Loucy (cell line): Measurements from ENCODE around the gene AGAP1.

Experiments
- H2AFZ ChIP-seq: fragments of 200-600 bp; sonication (generic); 2 replicates; pipeline ENCODE4 v1.6.0; 2016; ENCODE audit warnings: antibody characterized with exemption, mild to moderate bottlenecking, low read length, moderate library complexity
- H3F3A ChIP-seq: fragments of 200-600 bp; 2 replicates; pipeline ENCODE4 v1.6.0; 2016; ENCODE audit warnings: antibody characterized with exemption, low read depth, mild to moderate bottlenecking
- H3K27me3 ChIP-seq: fragments of 200-600 bp; sonication (generic); 2 replicates; pipeline ENCODE4 v1.6.1; 2014; ENCODE audit warnings: low read length, mild to moderate bottlenecking; ENCODE audit not compliant: insufficient read depth, poor library complexity, severe bottlenecking
- H3K36me3 ChIP-seq: fragments of 200-600 bp; sonication (generic); 2 replicates; pipeline ENCODE4 v1.6.1; 2016; ENCODE audit warnings: low read length; ENCODE audit not compliant: insufficient read depth
- H3K4me1 ChIP-seq: fragments of 200-600 bp; sonication (generic); 2 replicates; pipeline ENCODE4 v1.5.1; 2014; ENCODE audit warnings: low read length, mild to moderate bottlenecking; ENCODE audit not compliant: insufficient read depth, poor library complexity, severe bottlenecking
- H3K4me2 ChIP-seq: fragments of 200-600 bp; sonication (generic); 2 replicates; pipeline ENCODE4 v1.6.0; 2014; ENCODE audit warnings: antibody characterized with exemption, low read length, low read depth, mild to moderate bottlenecking; ENCODE audit not compliant: poor library complexity, severe bottlenecking
- H3K4me3 ChIP-seq: fragments of 200-600 bp; sonication (generic); 2 replicates; pipeline ENCODE4 v1.5.1; 2014; ENCODE audit warnings: low read length, mild to moderate bottlenecking, mixed read lengths; ENCODE audit not compliant: poor library complexity, severe bottlenecking
- H3K79me2 ChIP-seq: fragments of 200-600 bp; sonication (generic); 2 replicates; pipeline ENCODE4 v1.6.1; 2014; ENCODE audit warnings: low read length; ENCODE audit not compliant: insufficient read depth
- H3K9ac ChIP-seq: fragments of 200-600 bp; sonication (generic); 2 replicates; pipeline ENCODE4 v1.6.0; 2014; ENCODE audit warnings: mild to moderate bottlenecking, low read depth, low read length, moderate library complexity; ENCODE audit not compliant: poor library complexity, severe bottlenecking
- H3K9me2 ChIP-seq: fragments of 200-600 bp; sonication (generic); replicated peaks from 2 replicates; pipeline ENCODE4 v1.6.1; 2016; ENCODE audit warnings: low read depth, low read length, mixed read lengths
- H3K9me3 ChIP-seq: fragments of 200-600 bp; sonication (generic); 2 replicates; pipeline ENCODE4 v1.6.1; 2014; ENCODE audit warnings: mild to moderate bottlenecking, antibody characterized with exemption, low read length, low read depth; ENCODE audit not compliant: insufficient read depth
- H4K20me1 ChIP-seq: fragments of 200-600 bp; sonication (generic); 2 replicates; pipeline ENCODE4 v1.6.0; 2014; ENCODE audit warnings: antibody characterized with exemption, low read length, mild to moderate bottlenecking; ENCODE audit not compliant: insufficient read depth, poor library complexity, severe bottlenecking
- CTCF ChIP-seq: fragments of 200-600 bp; sonication (generic); conservative IDR thresholded peaks from 2 replicates; pipeline ENCODE4 v1.5.1; 2014; ENCODE audit warnings: mild to moderate bottlenecking, antibody characterized with exemption, low read length
- EZH2phosphoT487 ChIP-seq: fragments of 200-600 bp; IDR thresholded peaks from 2 replicates; pipeline ENCODE4 v1.6.1; 2018; ENCODE audit warnings: antibody characterized with exemption, mild to moderate bottlenecking, moderate library complexity, borderline replicate concordance

Gene AGAP1

DNA sequence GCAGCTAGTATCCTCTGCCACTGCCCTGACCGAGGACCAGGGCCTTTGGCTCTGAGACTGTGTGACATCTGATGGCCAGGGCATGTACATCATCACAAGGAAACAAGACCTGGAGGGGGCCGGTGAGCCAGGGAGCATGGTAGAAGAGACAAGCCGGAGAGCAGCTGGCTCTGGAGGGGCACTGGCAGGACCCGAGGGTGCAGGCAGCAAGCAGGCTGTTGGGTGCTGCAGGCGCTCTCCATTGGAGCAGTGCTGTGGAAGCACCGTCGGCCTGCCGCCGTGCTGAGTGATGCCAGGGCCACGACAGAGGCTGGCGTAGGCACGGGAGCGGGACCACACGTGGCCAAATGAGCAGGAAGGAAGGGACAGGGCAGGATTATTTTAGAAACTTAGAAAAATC, 339.1 kb downstream of the AGAP1 start:
- H3K36me3 ChIP-seq, result no peaks in the 10 kb centered on the region
- no peak overlapping the region for H3K4me2 ChIP-seq
- no peak overlapping the region for H3K9ac ChIP-seq
- no peaks in the 10 kb centered on the region for H3K9me2 ChIP-seq
- H3K4me1 ChIP-seq, result no peaks in the 10 kb centered on the region
- H3K9me3 ChIP-seq, result no peaks in the 10 kb centered on the region
- H3K4me3 ChIP-seq, result no peak overlapping the region
- no peak for TF ChIP-seq CTCF
- no peak for TF ChIP-seq EZH2phosphoT487
- H3K27me3 ChIP-seq, result no peaks in the 10 kb centered on the region
- H3F3A ChIP-seq, result no peaks in the 10 kb centered on the region
- no peaks in the 10 kb centered on the region for H4K20me1 ChIP-seq
- no peaks in the 10 kb centered on the region for H3K79me2 ChIP-seq
- no peak overlapping the region for H2AFZ ChIP-seq

DNA sequence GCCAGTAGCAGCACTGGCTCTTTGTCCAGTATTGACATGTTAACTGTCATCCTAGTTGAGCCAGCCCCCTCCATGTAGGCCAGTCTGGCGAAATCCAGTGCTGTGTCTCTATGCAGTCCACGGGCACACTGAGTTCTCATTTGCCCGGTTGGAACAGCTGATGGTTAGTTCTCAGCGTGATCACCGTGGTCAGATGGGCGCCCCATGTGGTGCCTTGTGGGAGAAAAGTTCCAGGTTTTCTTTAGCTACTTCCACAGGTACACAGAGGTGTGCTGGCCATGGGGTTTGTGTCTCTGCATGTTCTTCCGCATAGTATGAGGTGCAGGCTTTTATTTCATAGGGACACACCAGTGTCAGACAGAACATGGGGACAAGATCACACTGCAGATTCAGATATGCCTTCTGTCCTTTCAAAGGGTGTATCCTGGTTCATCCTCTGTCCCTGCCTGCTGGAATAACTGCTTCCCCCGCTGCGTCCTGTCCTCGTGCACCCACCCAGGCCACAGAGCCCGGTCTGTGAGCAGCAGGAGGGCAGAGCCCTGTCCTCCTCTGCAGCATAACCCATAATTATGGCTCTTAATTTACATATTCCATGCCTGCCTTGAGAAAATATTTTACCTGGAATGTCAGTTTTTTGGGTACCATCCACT, 340.3 kb downstream of the AGAP1 start:
- Histone ChIP-seq H3K9me3 (no peaks in the 10 kb centered on the region), H3K27me3 (no peaks in the 10 kb centered on the region), H3K4me1 (no peaks in the 10 kb centered on the region), H4K20me1 (no peaks in the 10 kb centered on the region), H2AFZ (no peak overlapping the region), H3K4me2 (no peak overlapping the region), H3K79me2 (no peaks in the 10 kb centered on the region), H3F3A (no peaks in the 10 kb centered on the region), H3K4me3 (no peak overlapping the region), H3K9me2 (no peaks in the 10 kb centered on the region), H3K36me3 (no peaks in the 10 kb centered on the region), H3K9ac (no peak overlapping the region)
- TF ChIP-seq EZH2phosphoT487 (no peak), CTCF (no peak)

- Histone ChIP-seq H4K20me1 (no peaks in the 10 kb centered on the region), H3F3A (no peaks in the 10 kb centered on the region), H3K36me3 (no peaks in the 10 kb centered on the region), H3K9me3 (no peaks in the 10 kb centered on the region), H3K9me2 (no peaks in the 10 kb centered on the region), H3K4me2 (no peak overlapping the region), H3K9ac (no peak overlapping the region), H3K27me3 (no peaks in the 10 kb centered on the region), H3K4me3 (no peak overlapping the region), H2AFZ (no peak overlapping the region), H3K4me1 (no peaks in the 10 kb centered on the region), H3K79me2 (no peaks in the 10 kb centered on the region)
- TF ChIP-seq CTCF, result no peak
These were observed 340.9 kb downstream of the AGAP1 start for GRCh38 chr2:235834781-235835180.
